Endothelial cell (in vitro differentiated cells): ENCODE results near the gene MORF4L1. TPM values are rescaled to one million over a fixed set of nuclear protein-coding genes. Genes with fewer than 3 reads are reported as not detected.

ENCODE experiments used
- DNase-seq: peaks from one replicate; pipeline ENCODE4 v3.0.0; 2021; ENCODE audit warnings: low spot score
- H3K27ac Mint-ChIP-seq: one replicate; pipeline ENCODE4 v1.8.0; 2021; ENCODE audit warnings: mixed read lengths, inconsistent platforms; ENCODE audit not compliant: unreplicated experiment
- H3K27me3 Mint-ChIP-seq: one replicate; pipeline ENCODE4 v1.8.0; 2021; ENCODE audit warnings: mild to moderate bottlenecking, moderate library complexity, mixed read lengths, inconsistent platforms; ENCODE audit not compliant: unreplicated experiment
- H3K36me3 Mint-ChIP-seq: one replicate; pipeline ENCODE4 v1.8.0; 2021; ENCODE audit warnings: mild to moderate bottlenecking, low read depth, mixed read lengths, inconsistent platforms; ENCODE audit not compliant: unreplicated experiment
- H3K4me1 Mint-ChIP-seq: one replicate; pipeline ENCODE4 v1.8.0; 2021; ENCODE audit warnings: mild to moderate bottlenecking, mixed read lengths, inconsistent platforms; ENCODE audit not compliant: unreplicated experiment
- H3K4me3 Mint-ChIP-seq: one replicate; pipeline ENCODE4 v1.8.0; 2021; ENCODE audit warnings: mild to moderate bottlenecking, mixed read lengths, inconsistent platforms; ENCODE audit not compliant: unreplicated experiment
- H3K9me3 Mint-ChIP-seq: one replicate; pipeline ENCODE4 v1.8.0; 2021; ENCODE audit warnings: mixed read lengths, inconsistent platforms; ENCODE audit not compliant: unreplicated experiment
- CTCF ChIP-seq: fragments of 200-600 bp; sonication (generic); IDR thresholded peaks from one replicate; pipeline ENCODE4 v1.5.0; 2021; ENCODE audit warnings: antibody characterized with exemption; ENCODE audit not compliant: unreplicated experiment
- total RNA-seq: library from RNA; stranded (reverse); fragmentation: NEBNext Ultra II Directional; extraction: Animal tissue kit (Norgen Biotek cat#: 25700); gene quantifications from one replicate; pipeline ENCODE4 v1.2.1, GENCODE V29; 2021; ENCODE audit not compliant: unreplicated experiment

The MORF4L1 gene
- total RNA-seq, 1 donor from 2014 or later: 347 TPM

GRCh38 chr15:78931439-78932257, 59.0 kb downstream of the MORF4L1 start:
- H3K27me3 Mint-ChIP-seq: peaks cover 19% of the 10 kb centered on the region
- H3K4me3 Mint-ChIP-seq: no peak overlapping the region
- no peak overlapping the region for H3K27ac Mint-ChIP-seq
- peaks cover 3% of the 10 kb centered on the region for H3K36me3 Mint-ChIP-seq
- no peak for TF ChIP-seq CTCF
- H3K4me1 Mint-ChIP-seq: peaks cover 14% of the 10 kb centered on the region
- H3K9me3 Mint-ChIP-seq: no peaks in the 10 kb centered on the region
- no peak for DNase-seq

- no peak for DNase-seq
- Mint-ChIP-seq H3K27me3 (peaks cover 19% of the 10 kb centered on the region), H3K4me1 (peaks cover 21% of the 10 kb centered on the region), H3K36me3 (peaks cover 3% of the 10 kb centered on the region), H3K4me3 (no peak overlapping the region), H3K27ac (no peak overlapping the region), H3K9me3 (no peaks in the 10 kb centered on the region)
- no peak for TF ChIP-seq CTCF
Measured at GRCh38 chr15:78932258-78932808, 59.6 kb downstream of the MORF4L1 start.

- H3K9me3 Mint-ChIP-seq: no peaks in the 10 kb centered on the region
- DNase-seq: no peak
- H3K36me3 Mint-ChIP-seq: peaks cover 3% of the 10 kb centered on the region
- no peak overlapping the region for H3K27ac Mint-ChIP-seq
- H3K27me3 Mint-ChIP-seq: peaks cover 13% of the 10 kb centered on the region
- H3K4me1 Mint-ChIP-seq: peaks cover 25% of the 10 kb centered on the region
- TF ChIP-seq CTCF: no peak
- H3K4me3 Mint-ChIP-seq: no peak overlapping the region
Measured at GRCh38 chr15:78933187-78933822, 60.6 kb downstream of the MORF4L1 start.

- H3K27ac Mint-ChIP-seq: no peak overlapping the region
- no peak for DNase-seq
- peaks cover 13% of the 10 kb centered on the region for H3K27me3 Mint-ChIP-seq
- no peak for TF ChIP-seq CTCF
- no peaks in the 10 kb centered on the region for H3K9me3 Mint-ChIP-seq
- peaks cover 26% of the 10 kb centered on the region for H3K4me1 Mint-ChIP-seq
- H3K4me3 Mint-ChIP-seq: no peak overlapping the region
- H3K36me3 Mint-ChIP-seq: peaks cover 3% of the 10 kb centered on the region
Measured at GRCh38 chr15:78933823-78934654, 61.3 kb downstream of the MORF4L1 start.
